Measurements from ENCODE around the gene SAAL1. TPM values are rescaled to one million over a fixed set of nuclear protein-coding genes. Genes with fewer than 3 reads are reported as not detected.

The SAAL1 gene
- total RNA-seq, 3 donors from 2014 or later (not counting 1 experiment from before 2014, with no cell fraction given): 27.8 to 32.7 (median 29.5) TPM

DNA sequence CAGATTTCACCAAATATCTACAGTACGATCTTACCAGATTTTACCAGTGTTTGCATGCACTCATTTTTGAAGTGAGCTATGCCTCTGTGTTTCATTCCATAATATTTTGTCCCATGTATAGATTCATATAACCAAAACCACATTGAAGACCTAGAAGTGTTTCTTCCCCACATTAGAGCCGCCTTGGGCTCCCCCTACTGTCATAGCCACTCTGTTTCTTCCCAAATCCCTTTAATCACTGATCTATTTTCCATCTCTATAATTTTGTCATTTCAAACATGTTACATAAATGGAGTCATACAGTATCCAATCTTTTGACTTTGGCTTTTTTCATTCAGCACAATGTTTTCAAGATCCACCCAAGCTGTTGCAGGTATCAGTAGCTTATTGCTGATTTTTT lies 39.1 kb upstream of the SAAL1 start:
- Mint-ChIP-seq H3K27me3 (ENCODE audit: low read depth in 2 of 2) (peaks cover 29 to 38% of the 10 kb centered on the region in 2 donors), H3K4me1 (peaks cover 0 to 9% of the 10 kb centered on the region in 2 donors), H3K36me3 (no peaks in the 10 kb centered on the region), H3K4me3 (no peak overlapping the region), H3K9me3 (no peaks in the 10 kb centered on the region), H3K27ac (no peak overlapping the region)
- no peak for DNase-seq
- intact Hi-C loops (cut with micrococcal nuclease): no loop called here
- Histone ChIP-seq H3K4me1 (ENCODE audit: control insufficient read depth, insufficient read depth, low read length) (no peaks in the 10 kb centered on the region), H3K36me3 (ENCODE audit: control insufficient read depth, insufficient read depth, low read length) (no peaks in the 10 kb centered on the region), H3K9me3 (ENCODE audit: control insufficient read depth, insufficient read depth, low read length) (no peaks in the 10 kb centered on the region), H3K4me3 (ENCODE audit: low read length) (no peak overlapping the region), H3K27me3 (ENCODE audit: control insufficient read depth, insufficient read depth, low read length) (peaks cover 2% of the 10 kb centered on the region), H3K27ac (ENCODE audit: low read length) (no peak overlapping the region)
- ATAC-seq: no peak
- 82% methylated on average over 2 of the region's 2 CpGs for WGBS (ENCODE audit: insufficient coverage)
- TF ChIP-seq, protein P1, sequence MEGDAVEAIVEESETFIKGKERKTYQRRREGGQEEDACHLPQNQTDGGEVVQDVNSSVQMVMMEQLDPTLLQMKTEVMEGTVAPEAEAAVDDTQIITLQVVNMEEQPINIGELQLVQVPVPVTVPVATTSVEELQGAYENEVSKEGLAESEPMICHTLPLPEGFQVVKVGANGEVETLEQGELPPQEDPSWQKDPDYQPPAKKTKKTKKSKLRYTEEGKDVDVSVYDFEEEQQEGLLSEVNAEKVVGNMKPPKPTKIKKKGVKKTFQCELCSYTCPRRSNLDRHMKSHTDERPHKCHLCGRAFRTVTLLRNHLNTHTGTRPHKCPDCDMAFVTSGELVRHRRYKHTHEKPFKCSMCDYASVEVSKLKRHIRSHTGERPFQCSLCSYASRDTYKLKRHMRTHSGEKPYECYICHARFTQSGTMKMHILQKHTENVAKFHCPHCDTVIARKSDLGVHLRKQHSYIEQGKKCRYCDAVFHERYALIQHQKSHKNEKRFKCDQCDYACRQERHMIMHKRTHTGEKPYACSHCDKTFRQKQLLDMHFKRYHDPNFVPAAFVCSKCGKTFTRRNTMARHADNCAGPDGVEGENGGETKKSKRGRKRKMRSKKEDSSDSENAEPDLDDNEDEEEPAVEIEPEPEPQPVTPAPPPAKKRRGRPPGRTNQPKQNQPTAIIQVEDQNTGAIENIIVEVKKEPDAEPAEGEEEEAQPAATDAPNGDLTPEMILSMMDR (IDR thresholded peaks at IDR 0.05): no peak

DNA sequence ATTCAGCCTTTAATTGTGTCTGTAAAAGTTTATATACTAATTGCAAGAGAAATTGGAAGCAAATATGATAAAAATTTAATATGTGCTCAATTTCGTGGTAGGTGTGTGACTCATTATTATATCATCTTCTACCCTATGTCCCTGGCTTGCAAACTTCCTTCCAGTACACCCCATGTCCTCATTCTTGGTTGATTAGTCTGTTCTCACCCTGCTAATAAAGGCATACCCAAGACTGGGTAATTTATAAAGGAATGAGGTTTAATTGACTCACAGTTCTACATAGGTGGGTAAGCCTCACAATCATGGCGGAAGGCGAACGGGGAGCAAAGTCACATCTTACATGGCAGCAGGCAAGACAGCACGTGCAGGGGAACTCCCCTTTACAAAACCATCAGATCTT lies 38.4 kb upstream of the SAAL1 start:
- no peaks in the 10 kb centered on the region for H3K9me3 ChIP-seq (ENCODE audit: control insufficient read depth, insufficient read depth, low read length)
- Mint-ChIP-seq H3K27me3 (ENCODE audit: low read depth in 2 of 2) (peaks cover 26 to 35% of the 10 kb centered on the region in 2 donors), H3K4me1 (peaks cover 0 to 9% of the 10 kb centered on the region in 2 donors), H3K9me3 (no peaks in the 10 kb centered on the region), H3K36me3 (no peaks in the 10 kb centered on the region), H3K27ac (no peak overlapping the region), H3K4me3 (no peak overlapping the region)
- no peaks in the 10 kb centered on the region for H3K36me3 ChIP-seq (ENCODE audit: control insufficient read depth, insufficient read depth, low read length)
- 85% methylated on average over 4 of the region's 5 CpGs for WGBS (ENCODE audit: insufficient coverage)
- ATAC-seq (no peak), DNase-seq (no peak)
- TF ChIP-seq, protein P1 (IDR thresholded peaks at IDR 0.05): no peak
- no peak overlapping the region for H3K4me3 ChIP-seq (ENCODE audit: low read length)
- no peaks in the 10 kb centered on the region for H3K4me1 ChIP-seq (ENCODE audit: control insufficient read depth, insufficient read depth, low read length)
- H3K27ac ChIP-seq (ENCODE audit: low read length): no peak overlapping the region
- H3K27me3 ChIP-seq (ENCODE audit: control insufficient read depth, insufficient read depth, low read length): peaks cover 2% of the 10 kb centered on the region
- intact Hi-C loops (cut with micrococcal nuclease): no loop called here

DNA sequence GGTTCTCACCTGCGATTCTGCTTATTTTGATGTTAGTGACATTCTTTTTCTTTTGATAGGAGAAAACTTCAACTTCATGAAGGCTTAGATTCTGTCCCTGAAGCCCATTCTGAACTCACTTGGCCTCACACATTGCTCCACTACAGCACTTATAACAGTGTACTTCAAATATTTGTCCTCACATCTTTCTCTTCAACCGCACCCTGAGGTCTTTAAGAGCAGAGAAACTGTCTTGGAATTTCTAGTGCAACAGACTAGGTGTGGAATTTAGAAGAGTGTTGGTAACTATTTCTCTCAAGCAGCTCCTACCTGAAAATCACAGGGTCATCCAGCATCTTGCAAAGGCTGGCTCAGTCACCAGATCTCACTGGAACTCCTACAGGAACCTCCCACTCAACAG lies 34.3 kb upstream of the SAAL1 start:
- Histone ChIP-seq H3K27ac (ENCODE audit: low read length) (no peak overlapping the region), H3K27me3 (ENCODE audit: control insufficient read depth, insufficient read depth, low read length) (no peaks in the 10 kb centered on the region), H3K36me3 (ENCODE audit: control insufficient read depth, insufficient read depth, low read length) (no peaks in the 10 kb centered on the region), H3K4me3 (ENCODE audit: low read length) (no peak overlapping the region), H3K4me1 (ENCODE audit: control insufficient read depth, insufficient read depth, low read length) (no peaks in the 10 kb centered on the region), H3K9me3 (ENCODE audit: control insufficient read depth, insufficient read depth, low read length) (no peaks in the 10 kb centered on the region)
- Mint-ChIP-seq H3K4me1 (no peaks in the 10 kb centered on the region), H3K27me3 (ENCODE audit: low read depth in 2 of 2) (peaks cover 23 to 30% of the 10 kb centered on the region in 2 donors), H3K9me3 (no peaks in the 10 kb centered on the region), H3K36me3 (no peaks in the 10 kb centered on the region), H3K4me3 (no peak overlapping the region), H3K27ac (no peak overlapping the region)
- WGBS (ENCODE audit: insufficient coverage): 100% methylated on average over 2 of the region's 2 CpGs
- intact Hi-C loops (cut with micrococcal nuclease): no loop called here
- TF ChIP-seq, protein P1 (IDR thresholded peaks at IDR 0.05): no peak
- DNase-seq (no peak), ATAC-seq (no peak)

DNA sequence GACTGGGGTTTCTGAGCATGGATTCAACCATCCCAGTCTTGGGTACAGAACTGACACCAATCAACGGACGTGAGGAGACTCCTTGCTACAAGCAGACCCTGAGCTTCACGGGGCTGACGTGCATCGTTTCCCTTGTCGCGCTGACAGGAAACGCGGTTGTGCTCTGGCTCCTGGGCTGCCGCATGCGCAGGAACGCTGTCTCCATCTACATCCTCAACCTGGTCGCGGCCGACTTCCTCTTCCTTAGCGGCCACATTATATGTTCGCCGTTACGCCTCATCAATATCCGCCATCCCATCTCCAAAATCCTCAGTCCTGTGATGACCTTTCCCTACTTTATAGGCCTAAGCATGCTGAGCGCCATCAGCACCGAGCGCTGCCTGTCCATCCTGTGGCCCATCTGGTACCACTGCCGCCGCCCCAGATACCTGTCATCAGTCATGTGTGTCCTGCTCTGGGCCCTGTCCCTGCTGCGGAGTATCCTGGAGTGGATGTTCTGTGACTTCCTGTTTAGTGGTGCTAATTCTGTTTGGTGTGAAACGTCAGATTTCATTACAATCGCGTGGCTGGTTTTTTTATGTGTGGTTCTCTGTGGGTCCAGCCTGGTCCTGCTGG lies 31.4 kb upstream of the SAAL1 start:
- WGBS (ENCODE audit: insufficient coverage): 91% methylated on average over 29 of the region's 29 CpGs
- no peak for ATAC-seq
- Histone ChIP-seq H3K27ac (ENCODE audit: low read length) (no peak overlapping the region), H3K36me3 (ENCODE audit: control insufficient read depth, insufficient read depth, low read length) (no peaks in the 10 kb centered on the region), H3K9me3 (ENCODE audit: control insufficient read depth, insufficient read depth, low read length) (no peaks in the 10 kb centered on the region), H3K27me3 (ENCODE audit: control insufficient read depth, insufficient read depth, low read length) (no peaks in the 10 kb centered on the region), H3K4me3 (ENCODE audit: low read length) (no peak overlapping the region), H3K4me1 (ENCODE audit: control insufficient read depth, insufficient read depth, low read length) (no peaks in the 10 kb centered on the region)
- TF ChIP-seq, protein P1 (IDR thresholded peaks at IDR 0.05): no peak
- DNase-seq: no peak
- Mint-ChIP-seq H3K36me3 (no peaks in the 10 kb centered on the region), H3K4me3 (no peak overlapping the region), H3K27ac (no peak overlapping the region), H3K27me3 (ENCODE audit: low read depth in 2 of 2) (peaks cover 5 to 25% of the 10 kb centered on the region in 2 donors), H3K9me3 (no peaks in the 10 kb centered on the region), H3K4me1 (no peaks in the 10 kb centered on the region)
- intact Hi-C loops (cut with micrococcal nuclease): no loop called here

All from natural killer cell (primary cell).